ENCODE results near the gene OR13C5.
"Not testable (repeated sequence)": the region's sequence is repeated elsewhere in the genome, so short reads cannot be mapped to it uniquely, and the experiment has no call there.

The OR13C5 gene

DNA sequence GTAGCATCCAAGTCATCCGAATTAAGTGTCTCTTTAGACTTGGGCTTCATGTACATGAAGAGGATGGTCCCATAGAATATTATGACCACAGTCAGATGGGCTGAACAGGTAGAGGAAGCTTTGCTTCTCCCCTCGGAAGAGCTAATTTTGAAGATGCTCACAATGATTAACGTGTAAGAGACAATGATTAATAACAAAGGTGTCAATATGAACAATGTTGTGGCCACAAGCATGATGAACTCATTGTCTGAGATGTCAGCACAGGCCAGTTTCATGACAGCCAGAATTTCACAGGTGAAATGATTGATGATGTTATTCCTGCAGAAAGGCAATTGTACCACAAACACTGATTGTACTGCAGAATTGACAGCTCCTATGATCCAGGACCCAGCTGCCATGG, 5.6 kb upstream of the OR13C5 start (continued):
- TF ChIP-seq, protein P1, sequence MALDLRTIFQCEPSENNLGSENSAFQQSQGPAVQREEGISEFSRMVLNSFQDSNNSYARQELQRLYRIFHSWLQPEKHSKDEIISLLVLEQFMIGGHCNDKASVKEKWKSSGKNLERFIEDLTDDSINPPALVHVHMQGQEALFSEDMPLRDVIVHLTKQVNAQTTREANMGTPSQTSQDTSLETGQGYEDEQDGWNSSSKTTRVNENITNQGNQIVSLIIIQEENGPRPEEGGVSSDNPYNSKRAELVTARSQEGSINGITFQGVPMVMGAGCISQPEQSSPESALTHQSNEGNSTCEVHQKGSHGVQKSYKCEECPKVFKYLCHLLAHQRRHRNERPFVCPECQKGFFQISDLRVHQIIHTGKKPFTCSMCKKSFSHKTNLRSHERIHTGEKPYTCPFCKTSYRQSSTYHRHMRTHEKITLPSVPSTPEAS (tag by site-specific recombination; IDR thresholded peaks at IDR 0.05): no peak
- no peak for TF ChIP-seq ZNF175 (tag by site-specific recombination; IDR thresholded peaks at IDR 0.05)
- no peak for TF ChIP-seq ZNF292 (tag by site-specific recombination; IDR thresholded peaks at IDR 0.05; ENCODE audit: borderline replicate concordance, low read depth)
- TF ChIP-seq, protein P2, sequence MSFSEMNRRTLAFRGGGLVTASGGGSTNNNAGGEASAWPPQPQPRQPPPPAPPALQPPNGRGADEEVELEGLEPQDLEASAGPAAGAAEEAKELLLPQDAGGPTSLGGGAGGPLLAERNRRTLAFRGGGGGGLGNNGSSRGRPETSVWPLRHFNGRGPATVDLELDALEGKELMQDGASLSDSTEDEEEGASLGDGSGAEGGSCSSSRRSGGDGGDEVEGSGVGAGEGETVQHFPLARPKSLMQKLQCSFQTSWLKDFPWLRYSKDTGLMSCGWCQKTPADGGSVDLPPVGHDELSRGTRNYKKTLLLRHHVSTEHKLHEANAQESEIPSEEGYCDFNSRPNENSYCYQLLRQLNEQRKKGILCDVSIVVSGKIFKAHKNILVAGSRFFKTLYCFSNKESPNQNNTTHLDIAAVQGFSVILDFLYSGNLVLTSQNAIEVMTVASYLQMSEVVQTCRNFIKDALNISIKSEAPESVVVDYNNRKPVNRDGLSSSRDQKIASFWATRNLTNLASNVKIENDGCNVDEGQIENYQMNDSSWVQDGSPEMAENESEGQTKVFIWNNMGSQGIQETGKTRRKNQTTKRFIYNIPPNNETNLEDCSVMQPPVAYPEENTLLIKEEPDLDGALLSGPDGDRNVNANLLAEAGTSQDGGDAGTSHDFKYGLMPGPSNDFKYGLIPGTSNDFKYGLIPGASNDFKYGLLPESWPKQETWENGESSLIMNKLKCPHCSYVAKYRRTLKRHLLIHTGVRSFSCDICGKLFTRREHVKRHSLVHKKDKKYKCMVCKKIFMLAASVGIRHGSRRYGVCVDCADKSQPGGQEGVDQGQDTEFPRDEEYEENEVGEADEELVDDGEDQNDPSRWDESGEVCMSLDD (tag by site-specific recombination; IDR thresholded peaks at IDR 0.05): no peak

DNA sequence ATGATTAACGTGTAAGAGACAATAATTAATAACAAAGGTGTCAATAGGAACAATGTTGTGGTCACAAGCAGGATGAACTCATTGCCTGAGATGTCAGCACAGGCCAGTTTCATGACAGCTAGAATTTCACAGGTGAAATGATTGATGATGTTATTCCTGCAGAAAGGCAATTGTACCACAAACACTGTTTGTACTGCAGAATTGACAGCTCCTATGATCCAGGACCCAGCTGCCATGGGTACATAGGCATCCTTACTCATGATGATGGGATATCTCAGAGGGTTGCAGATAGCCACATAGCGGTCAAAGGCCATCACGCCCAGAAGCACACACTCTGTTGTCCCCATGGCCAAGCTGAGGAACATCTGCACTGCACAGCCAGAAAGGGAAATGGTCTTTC, 464 bp downstream of the OR13C5 start:
- POLR2A ChIA-PET; H3K9me3 ChIP-seq (ENCODE audit: control insufficient read depth, insufficient read depth, low read depth, low read length); H3K4me3 ChIP-seq (ENCODE audit: low read depth, low read length); H3K4me1 ChIP-seq (ENCODE audit: control insufficient read depth, insufficient read depth, low read length); CTCF ChIA-PET; H3K36me3 ChIP-seq (ENCODE audit: control insufficient read depth in 2 of 2, insufficient read depth in 1 of 2, low read length in 2 of 2); H3K27ac ChIP-seq (ENCODE audit: extremely low read depth, low read depth, low read length): not testable (repeated sequence)

DNA sequence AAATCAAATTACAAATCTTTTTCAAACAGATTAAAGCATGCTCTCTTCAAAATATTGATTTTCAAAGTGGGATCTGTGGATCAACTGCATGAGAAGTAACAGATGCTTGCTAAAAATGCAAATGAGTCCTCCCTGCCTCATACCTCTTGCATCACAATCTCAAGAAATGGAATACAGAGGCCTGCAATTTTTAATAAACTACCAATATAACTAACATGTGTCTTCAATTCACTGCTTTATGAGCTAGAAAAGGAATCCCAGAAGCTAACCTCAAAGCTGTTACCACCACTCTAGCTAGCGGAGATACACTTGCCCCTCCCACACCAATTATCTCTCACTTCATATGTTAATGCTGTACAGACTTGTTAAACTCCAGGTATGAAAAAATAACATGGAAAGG, 9.6 kb downstream of the OR13C5 start:
- Histone ChIP-seq H3K9me3 (ENCODE audit: control insufficient read depth, insufficient read depth, low read depth, low read length) (no peaks in the 10 kb centered on the region), H3K27ac (ENCODE audit: extremely low read depth, low read depth, low read length) (no peak overlapping the region), H3K36me3 (ENCODE audit: control insufficient read depth in 2 of 2, insufficient read depth in 1 of 2, low read length in 2 of 2) (no peaks in the 10 kb centered on the region), H3K4me1 (ENCODE audit: control insufficient read depth, insufficient read depth, low read length) (no peaks in the 10 kb centered on the region), H3K4me3 (ENCODE audit: low read depth, low read length) (no peak overlapping the region)
- ChIA-PET CTCF (no interaction called here), POLR2A (no interaction called here)
- TF ChIP-seq ZNF138 (tag by site-specific recombination; IDR thresholded peaks at IDR 0.05; ENCODE audit: borderline replicate concordance) (no peak), ZNF311 (tag by site-specific recombination; IDR thresholded peaks at IDR 0.05; ENCODE audit: borderline replicate concordance) (no peak)

DNA sequence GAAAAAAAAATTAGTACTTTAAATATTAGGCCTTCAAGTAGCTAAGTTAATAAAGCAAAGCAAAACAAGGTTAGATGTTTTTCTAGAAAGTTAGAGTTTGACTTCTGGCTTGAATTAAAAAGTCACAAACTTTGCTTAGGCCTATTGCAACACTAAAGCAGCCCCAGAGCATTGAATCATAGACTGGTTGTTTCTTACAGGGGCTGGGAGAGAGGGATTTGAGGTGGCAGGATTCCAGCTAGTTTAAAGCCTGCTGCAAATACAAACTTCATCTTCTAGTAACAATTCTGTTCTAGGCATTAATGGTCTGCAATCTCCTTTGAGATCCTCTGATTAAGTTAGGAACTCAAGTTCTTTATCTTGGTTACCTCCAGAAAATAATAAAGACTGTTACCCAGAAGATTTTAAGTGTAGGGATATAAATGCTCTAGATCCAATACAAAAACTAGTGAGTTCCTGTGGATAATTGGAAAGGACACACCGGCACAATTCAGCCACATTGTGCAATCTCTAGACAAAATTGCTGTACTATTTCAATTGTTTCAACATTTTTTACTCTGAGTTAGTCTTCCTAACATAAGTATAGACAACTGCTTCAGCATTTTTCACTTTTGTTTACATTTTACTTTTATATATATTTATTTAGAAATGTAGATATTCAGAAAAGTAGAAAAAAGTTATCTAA, 12.6 kb downstream of the OR13C5 start:
- no peaks in the 10 kb centered on the region for H3K9me3 ChIP-seq (ENCODE audit: control insufficient read depth, insufficient read depth, low read depth, low read length)
- no peak overlapping the region for H3K4me3 ChIP-seq (ENCODE audit: low read depth, low read length)
- CTCF ChIA-PET: no interaction called here
- TF ChIP-seq ZNF558 (tag by site-specific recombination; IDR thresholded peaks at IDR 0.05): no peak
- TF ChIP-seq, protein P3, sequence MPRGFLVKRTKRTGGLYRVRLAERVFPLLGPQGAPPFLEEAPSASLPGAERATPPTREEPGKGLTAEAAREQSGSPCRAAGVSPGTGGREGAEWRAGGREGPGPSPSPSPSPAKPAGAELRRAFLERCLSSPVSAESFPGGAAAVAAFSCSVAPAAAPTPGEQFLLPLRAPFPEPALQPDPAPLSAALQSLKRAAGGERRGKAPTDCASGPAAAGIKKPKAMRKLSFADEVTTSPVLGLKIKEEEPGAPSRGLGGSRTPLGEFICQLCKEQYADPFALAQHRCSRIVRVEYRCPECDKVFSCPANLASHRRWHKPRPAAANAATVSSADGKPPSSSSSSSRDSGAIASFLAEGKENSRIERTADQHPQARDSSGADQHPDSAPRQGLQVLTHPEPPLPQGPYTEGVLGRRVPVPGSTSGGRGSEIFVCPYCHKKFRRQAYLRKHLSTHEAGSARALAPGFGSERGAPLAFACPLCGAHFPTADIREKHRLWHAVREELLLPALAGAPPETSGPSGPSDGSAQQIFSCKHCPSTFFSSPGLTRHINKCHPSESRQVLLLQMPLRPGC (tag by site-specific recombination; IDR thresholded peaks at IDR 0.05): no peak
- TF ChIP-seq, protein P4, sequence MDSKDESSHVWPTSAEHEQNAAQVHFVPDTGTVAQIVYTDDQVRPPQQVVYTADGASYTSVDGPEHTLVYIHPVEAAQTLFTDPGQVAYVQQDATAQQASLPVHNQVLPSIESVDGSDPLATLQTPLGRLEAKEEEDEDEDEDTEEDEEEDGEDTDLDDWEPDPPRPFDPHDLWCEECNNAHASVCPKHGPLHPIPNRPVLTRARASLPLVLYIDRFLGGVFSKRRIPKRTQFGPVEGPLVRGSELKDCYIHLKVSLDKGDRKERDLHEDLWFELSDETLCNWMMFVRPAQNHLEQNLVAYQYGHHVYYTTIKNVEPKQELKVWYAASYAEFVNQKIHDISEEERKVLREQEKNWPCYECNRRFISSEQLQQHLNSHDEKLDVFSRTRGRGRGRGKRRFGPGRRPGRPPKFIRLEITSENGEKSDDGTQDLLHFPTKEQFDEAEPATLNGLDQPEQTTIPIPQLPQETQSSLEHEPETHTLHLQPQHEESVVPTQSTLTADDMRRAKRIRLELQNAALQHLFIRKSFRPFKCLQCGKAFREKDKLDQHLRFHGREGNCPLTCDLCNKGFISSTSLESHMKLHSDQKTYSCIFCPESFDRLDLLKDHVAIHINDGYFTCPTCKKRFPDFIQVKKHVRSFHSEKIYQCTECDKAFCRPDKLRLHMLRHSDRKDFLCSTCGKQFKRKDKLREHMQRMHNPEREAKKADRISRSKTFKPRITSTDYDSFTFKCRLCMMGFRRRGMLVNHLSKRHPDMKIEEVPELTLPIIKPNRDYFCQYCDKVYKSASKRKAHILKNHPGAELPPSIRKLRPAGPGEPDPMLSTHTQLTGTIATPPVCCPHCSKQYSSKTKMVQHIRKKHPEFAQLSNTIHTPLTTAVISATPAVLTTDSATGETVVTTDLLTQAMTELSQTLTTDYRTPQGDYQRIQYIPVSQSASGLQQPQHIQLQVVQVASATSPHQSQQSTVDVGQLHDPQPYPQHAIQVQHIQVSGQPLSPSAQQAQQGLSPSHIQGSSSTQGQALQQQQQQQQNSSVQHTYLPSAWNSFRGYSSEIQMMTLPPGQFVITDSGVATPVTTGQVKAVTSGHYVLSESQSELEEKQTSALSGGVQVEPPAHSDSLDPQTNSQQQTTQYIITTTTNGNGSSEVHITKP (tag by site-specific recombination; IDR thresholded peaks at IDR 0.05): no peak
- POLR2A ChIA-PET: no interaction called here
- no peaks in the 10 kb centered on the region for H3K36me3 ChIP-seq (ENCODE audit: control insufficient read depth in 2 of 2, insufficient read depth in 1 of 2, low read length in 2 of 2)
- H3K4me1 ChIP-seq (ENCODE audit: control insufficient read depth, insufficient read depth, low read length): no peaks in the 10 kb centered on the region
- H3K27ac ChIP-seq (ENCODE audit: extremely low read depth, low read depth, low read length): no peak overlapping the region

All from HEK293 (cell line).